Tibial nerve (tissue), 4 donors: ENCODE data around the gene ROBO4. TPM values are rescaled to one million over a fixed set of nuclear protein-coding genes. Genes with fewer than 3 reads are reported as not detected.

Experiments used
- DNase-seq, 2 donors: peaks; one replicate each; pipeline ENCODE4 v3.0.0-alpha.2; 2019; ENCODE audit warnings: low spot score in 2 of 2
- H3K27ac ChIP-seq, 4 donors: fragments of 200-600 bp; sonication (generic) in 3 of 4; one replicate each; pipeline ENCODE4 v1.5.1; 2017 to 2019; ENCODE audit warnings: mild to moderate bottlenecking in 1 of 4
- H3K27me3 ChIP-seq, 2 donors: fragments of 200-600 bp; sonication (generic) in 1 of 2; one replicate each; pipeline versions ENCODE4 v1.5.1 to v1.6.0; 2017 to 2019
- H3K36me3 ChIP-seq, 3 donors: fragments of 200-600 bp; sonication (generic); one replicate each; pipeline ENCODE4 v1.5.1; 2018 to 2019
- H3K4me1 ChIP-seq, 4 donors: fragments of 200-600 bp; sonication (generic) in 3 of 4; one replicate each; pipeline ENCODE4 v1.5.1; 2017 to 2019
- H3K4me3 ChIP-seq, 4 donors: fragments of 200-600 bp; sonication (generic) in 3 of 4; one replicate each; pipeline ENCODE4 v1.5.1; 2017 to 2019; ENCODE audit warnings: mild to moderate bottlenecking in 1 of 4, moderate library complexity in 1 of 4
- H3K9me3 ChIP-seq, 4 donors: fragments of 200-600 bp; sonication (generic) in 3 of 4; one replicate each; pipeline ENCODE4 v1.5.1; 2017 to 2019
- EP300 ChIP-seq, 2 donors: sonication (generic); formaldehyde crosslinking; IDR thresholded peaks; one replicate each; pipeline ENCODE4 v1.6.1; 2017; ENCODE audit warnings: antibody characterized with exemption in 2 of 2, mild to moderate bottlenecking in 1 of 2
- POLR2A ChIP-seq, 2 donors: fragments of 450-650 bp; IDR thresholded peaks; one replicate each; pipeline ENCODE4 v1.6.1; 2017; ENCODE audit warnings: antibody characterized with exemption in 2 of 2, mild to moderate bottlenecking in 2 of 2, moderate library complexity in 2 of 2
- WGBS, 2 donors: methylation state at CpG; one replicate each; pipeline ENCODE4 v1.1.5; 2018; 5-methylcytosine and 5-hydroxymethylcytosine counted together
- total RNA-seq, 4 donors: library from RNA; depleted of rRNA; stranded (reverse); fragments of >200 nt; gene quantifications; one replicate each; pipeline ENCODE4 v1.1.0, GENCODE V29; 2016
- TF ChIP-seq, protein P1 (sequence below), 5 experiments: fragments of 200-600 bp in 3 of 5; fragments of 450-650 bp in 2 of 5; sonication (generic) in 3 of 5; IDR thresholded peaks; one replicate each; pipeline ENCODE4 v1.5.1; 2016 to 2019; ENCODE audit warnings: antibody characterized with exemption in 5 of 5, mild to moderate bottlenecking in 3 of 5, moderate library complexity in 2 of 5

ROBO4 gene
- total RNA-seq, 4 donors from 2014 or later = 12.1 to 38.8 (median 28.0) TPM

DNA sequence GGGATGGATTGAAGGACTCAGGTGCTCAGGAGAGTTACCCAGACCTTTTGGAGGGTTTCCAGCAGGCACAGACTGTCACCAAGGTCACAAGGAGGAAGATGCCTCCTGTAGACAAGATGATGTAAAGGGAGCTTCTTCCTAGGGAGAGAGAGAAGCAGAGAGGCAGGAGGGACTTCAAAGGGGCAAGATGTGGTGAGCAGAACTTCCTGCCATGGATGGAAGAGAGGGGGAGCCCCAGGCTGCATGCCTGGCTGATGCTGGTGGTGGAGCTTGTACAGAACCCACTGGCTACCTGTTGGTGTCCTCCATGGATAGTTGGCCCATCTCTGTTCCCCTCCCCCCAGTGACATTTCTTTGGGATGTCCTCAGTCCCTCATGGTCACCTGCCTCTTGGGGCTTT is 25.6 kb upstream of the ROBO4 start:
- Histone ChIP-seq H3K36me3 (peaks cover 0 to 11% (median 0%) of the 10 kb centered on the region in 3 donors), H3K4me1 (peaks cover 0 to 17% (median 0%) of the 10 kb centered on the region in 4 donors), H3K27ac (no peak overlapping the region), H3K27me3 (no peaks in the 10 kb centered on the region), H3K4me3 (no peak overlapping the region), H3K9me3 (no peaks in the 10 kb centered on the region)
- TF ChIP-seq, protein P1, sequence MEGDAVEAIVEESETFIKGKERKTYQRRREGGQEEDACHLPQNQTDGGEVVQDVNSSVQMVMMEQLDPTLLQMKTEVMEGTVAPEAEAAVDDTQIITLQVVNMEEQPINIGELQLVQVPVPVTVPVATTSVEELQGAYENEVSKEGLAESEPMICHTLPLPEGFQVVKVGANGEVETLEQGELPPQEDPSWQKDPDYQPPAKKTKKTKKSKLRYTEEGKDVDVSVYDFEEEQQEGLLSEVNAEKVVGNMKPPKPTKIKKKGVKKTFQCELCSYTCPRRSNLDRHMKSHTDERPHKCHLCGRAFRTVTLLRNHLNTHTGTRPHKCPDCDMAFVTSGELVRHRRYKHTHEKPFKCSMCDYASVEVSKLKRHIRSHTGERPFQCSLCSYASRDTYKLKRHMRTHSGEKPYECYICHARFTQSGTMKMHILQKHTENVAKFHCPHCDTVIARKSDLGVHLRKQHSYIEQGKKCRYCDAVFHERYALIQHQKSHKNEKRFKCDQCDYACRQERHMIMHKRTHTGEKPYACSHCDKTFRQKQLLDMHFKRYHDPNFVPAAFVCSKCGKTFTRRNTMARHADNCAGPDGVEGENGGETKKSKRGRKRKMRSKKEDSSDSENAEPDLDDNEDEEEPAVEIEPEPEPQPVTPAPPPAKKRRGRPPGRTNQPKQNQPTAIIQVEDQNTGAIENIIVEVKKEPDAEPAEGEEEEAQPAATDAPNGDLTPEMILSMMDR (IDR thresholded peaks at IDR 0.05) = no peak
- TF ChIP-seq POLR2A (IDR thresholded peaks at IDR 0.05) (no peak), EP300 (IDR thresholded peaks at IDR 0.05) (no peak)
- DNase-seq = no peak

DNA sequence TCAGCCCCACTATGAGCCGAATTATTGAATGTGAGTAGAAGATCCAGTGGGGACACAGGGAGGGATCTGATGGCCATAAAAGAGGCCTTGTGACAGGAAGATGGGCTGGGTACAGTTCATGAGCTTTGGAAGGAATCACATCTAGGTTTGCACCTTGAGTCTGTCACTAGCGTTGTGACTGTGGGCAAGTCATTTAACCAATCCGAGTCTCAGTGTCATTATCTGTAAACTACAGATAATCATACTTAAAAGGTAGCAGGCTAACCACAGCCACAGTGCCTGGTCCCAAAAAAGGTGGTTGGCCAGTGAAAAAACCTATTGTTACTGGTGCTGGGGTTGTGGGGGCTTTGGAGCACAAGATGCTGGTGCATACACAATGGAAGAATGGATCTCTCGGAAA is 25.2 kb upstream of the ROBO4 start:
- no peaks in the 10 kb centered on the region for H3K9me3 ChIP-seq
- H3K27me3 ChIP-seq = no peaks in the 10 kb centered on the region
- peaks cover 0 to 11% (median 0%) of the 10 kb centered on the region in 3 donors for H3K36me3 ChIP-seq
- H3K4me1 ChIP-seq = peaks cover 0 to 17% (median 0%) of the 10 kb centered on the region in 4 donors
- no peak overlapping the region for H3K27ac ChIP-seq
- TF ChIP-seq, protein P1 (IDR thresholded peaks at IDR 0.05) = no peak
- TF ChIP-seq EP300 (IDR thresholded peaks at IDR 0.05) (no peak), POLR2A (IDR thresholded peaks at IDR 0.05) (no peak)
- no peak for DNase-seq
- 86 to 89% methylated on average over 4 of the region's 4 CpGs for WGBS, 2 donors
- no peak overlapping the region for H3K4me3 ChIP-seq

DNA sequence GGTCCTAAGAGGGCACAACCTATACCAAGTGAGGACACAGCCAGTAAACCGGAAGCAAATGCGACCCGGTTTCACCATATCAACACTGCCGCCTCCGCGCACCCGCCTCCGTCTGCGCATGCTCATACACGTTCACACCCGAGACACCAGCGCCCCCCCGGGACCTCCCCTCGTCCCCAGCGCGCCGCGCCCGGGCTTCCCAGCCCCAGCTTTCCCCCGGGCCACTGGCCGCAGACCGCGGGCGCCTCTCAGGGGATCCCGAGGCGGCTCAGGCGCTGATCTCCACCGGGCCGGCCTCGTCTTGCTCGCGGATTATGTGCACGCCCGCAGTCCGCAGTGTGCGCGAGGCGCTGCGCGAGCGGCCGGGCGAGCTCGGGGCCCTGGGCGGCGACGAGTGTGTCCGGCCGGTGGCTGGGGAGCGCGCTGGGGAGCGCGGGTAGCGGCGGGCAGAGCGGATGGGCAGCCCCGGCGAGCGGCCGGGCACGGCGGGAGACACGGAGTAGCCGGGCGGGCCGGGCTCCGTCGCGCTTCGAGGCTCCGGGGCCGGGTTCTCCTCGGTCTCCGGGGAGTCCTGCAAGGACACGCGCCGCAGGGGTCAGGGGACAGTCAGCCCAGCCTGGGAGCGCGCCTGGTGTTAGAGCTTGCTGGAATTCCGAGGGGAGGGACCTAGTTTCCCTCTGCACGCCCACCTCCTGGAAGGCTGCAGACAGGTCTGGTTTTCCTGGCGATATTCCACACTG is 23.4 kb upstream of the ROBO4 start:
- H3K9me3 ChIP-seq = no peaks in the 10 kb centered on the region
- no peaks in the 10 kb centered on the region for H3K27me3 ChIP-seq
- H3K36me3 ChIP-seq = peaks cover 0 to 11% (median 0%) of the 10 kb centered on the region in 3 donors
- H3K27ac ChIP-seq = peak overlapping the region in 3 of 4 donors; percentile 62 to 78 (median 69)
- WGBS, 2 donors = 6 to 9% methylated on average over 30 to 68 of the region's 82 CpGs
- peak overlapping the region; percentile 21 to 48 (median 44) for H3K4me3 ChIP-seq
- TF ChIP-seq, protein P1 (IDR thresholded peaks at IDR 0.05) = peak in 1 of 5 experiments; percentile 18
- TF ChIP-seq EP300 (IDR thresholded peaks at IDR 0.05) (peak in 1 of 2 donors; percentile 38), POLR2A (IDR thresholded peaks at IDR 0.05) (peak in 1 of 2 donors; percentile 22)
- peaks cover 0 to 17% (median 0%) of the 10 kb centered on the region in 4 donors for H3K4me1 ChIP-seq
- peak; percentile 27 to 54 for DNase-seq

DNA sequence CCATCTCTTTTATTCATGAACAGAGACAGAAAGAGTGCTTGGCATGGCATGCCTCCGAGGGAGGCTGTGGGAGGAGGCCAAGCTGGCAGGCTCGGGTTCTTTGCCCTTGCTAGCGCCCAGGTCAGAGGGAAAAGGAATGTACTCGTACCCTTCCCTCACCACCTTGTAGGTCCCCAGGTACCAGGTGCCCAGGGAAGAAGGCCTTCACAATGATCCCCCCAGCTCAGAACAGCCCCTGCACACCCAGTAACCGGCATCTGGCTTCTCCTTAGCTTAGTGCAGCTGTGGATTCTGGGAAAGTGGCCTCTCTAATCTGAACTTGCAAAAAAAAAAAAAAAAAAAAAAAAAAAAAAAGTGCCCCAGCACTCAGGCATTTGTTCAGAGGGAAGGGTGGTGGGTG is 22.7 kb upstream of the ROBO4 start:
- TF ChIP-seq, protein P1 (IDR thresholded peaks at IDR 0.05) = no peak
- TF ChIP-seq POLR2A (IDR thresholded peaks at IDR 0.05) (no peak), EP300 (IDR thresholded peaks at IDR 0.05) (no peak)
- Histone ChIP-seq H3K4me1 (peaks cover 0 to 17% (median 0%) of the 10 kb centered on the region in 4 donors), H3K9me3 (no peaks in the 10 kb centered on the region), H3K36me3 (peaks cover 0 to 11% (median 0%) of the 10 kb centered on the region in 3 donors), H3K4me3 (peak overlapping the region; percentile 21 to 48 (median 44)), H3K27ac (peak overlapping the region in 1 of 4 donors; percentile 69), H3K27me3 (no peaks in the 10 kb centered on the region)
- no peak for DNase-seq
- WGBS, 2 donors = 68 to 79% methylated on average over 5 of the region's 5 CpGs

DNA sequence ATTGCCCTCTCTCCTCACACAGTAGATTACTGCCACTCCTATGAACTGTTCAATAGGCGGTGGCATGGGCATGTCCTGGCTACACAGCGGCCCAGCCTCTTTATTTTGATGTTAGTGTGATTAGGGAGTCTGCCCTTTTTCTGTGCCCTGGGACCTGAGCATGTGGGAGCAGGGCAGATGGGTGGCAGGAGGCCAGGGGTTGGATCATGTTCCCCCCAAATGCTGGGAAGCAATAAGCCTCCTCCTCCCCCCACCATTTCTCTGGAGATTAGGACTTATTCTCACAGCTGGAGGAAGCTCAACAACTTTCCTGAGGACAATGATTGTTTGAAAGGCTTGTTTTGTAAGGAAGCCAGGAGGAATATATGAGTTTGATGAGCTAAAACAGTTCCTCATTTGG is 22.2 kb upstream of the ROBO4 start:
- H3K36me3 ChIP-seq = peaks cover 0 to 11% (median 0%) of the 10 kb centered on the region in 3 donors
- H3K27ac ChIP-seq = peak overlapping the region in 1 of 4 donors; percentile 69
- TF ChIP-seq, protein P1 (IDR thresholded peaks at IDR 0.05) = no peak
- TF ChIP-seq EP300 (IDR thresholded peaks at IDR 0.05) = no peak
- TF ChIP-seq POLR2A (IDR thresholded peaks at IDR 0.05) = no peak
- H3K4me1 ChIP-seq = peaks cover 0 to 17% (median 0%) of the 10 kb centered on the region in 4 donors
- no peaks in the 10 kb centered on the region for H3K9me3 ChIP-seq
- H3K27me3 ChIP-seq = no peaks in the 10 kb centered on the region
- WGBS, 2 donors = 95 to 97% methylated on average over 2 of the region's 2 CpGs
- H3K4me3 ChIP-seq = no peak overlapping the region
- no peak for DNase-seq
